HL-60 (cell line): Measurements from ENCODE around the gene TSPEAR.

Source experiments
- DNase-seq, 2 experiments: peaks; one replicate each; pipeline ENCODE4 v3.0.0-alpha.2; 2010 to 2020; ENCODE audit warnings: low read depth in 1 of 2, low spot score in 1 of 2
- H3K27ac ChIP-seq: fragments of 250-450 bp; sonication (Bioruptor Pico); replicated peaks from 2 replicates; pipeline ENCODE4 v1.5.1; 2020; ENCODE audit warnings: mild to moderate bottlenecking, moderate library complexity
- H3K27me3 ChIP-seq: fragments of 250-450 bp; sonication (Bioruptor Pico); 2 replicates; pipeline ENCODE4 v1.5.1; 2021; ENCODE audit warnings: mild to moderate bottlenecking, moderate library complexity; ENCODE audit not compliant: insufficient read depth, poor library complexity, severe bottlenecking
- H3K4me3 ChIP-seq: replicated peaks from 2 replicates; pipeline ENCODE4 v1.5.1; 2011; ENCODE audit warnings: mild to moderate bottlenecking, control low read depth, low read length; ENCODE audit not compliant: insufficient read depth
- CTCF ChIP-seq: IDR thresholded peaks from one replicate; pipeline ENCODE4 v1.5.1; 2011; ENCODE audit warnings: low read length, control low read depth, inconsistent platforms; ENCODE audit not compliant: insufficient read depth
- GABPA ChIP-seq: IDR thresholded peaks from 2 replicates; pipeline ENCODE4 v1.6.1; 2012; ENCODE audit warnings: low read depth
- POLR2AphosphoS5 ChIP-seq: IDR thresholded peaks from 2 replicates; pipeline ENCODE4 v1.6.1; 2012; ENCODE audit warnings: low read depth
- REST ChIP-seq: IDR thresholded peaks from 2 replicates; pipeline ENCODE4 v1.6.1; 2012; ENCODE audit warnings: low read depth; ENCODE audit not compliant: insufficient replicate concordance
- SPI1 ChIP-seq: IDR thresholded peaks from 2 replicates; pipeline ENCODE4 v1.6.1; 2012; ENCODE audit warnings: low read depth, mild to moderate bottlenecking, borderline replicate concordance

The TSPEAR gene

DNA sequence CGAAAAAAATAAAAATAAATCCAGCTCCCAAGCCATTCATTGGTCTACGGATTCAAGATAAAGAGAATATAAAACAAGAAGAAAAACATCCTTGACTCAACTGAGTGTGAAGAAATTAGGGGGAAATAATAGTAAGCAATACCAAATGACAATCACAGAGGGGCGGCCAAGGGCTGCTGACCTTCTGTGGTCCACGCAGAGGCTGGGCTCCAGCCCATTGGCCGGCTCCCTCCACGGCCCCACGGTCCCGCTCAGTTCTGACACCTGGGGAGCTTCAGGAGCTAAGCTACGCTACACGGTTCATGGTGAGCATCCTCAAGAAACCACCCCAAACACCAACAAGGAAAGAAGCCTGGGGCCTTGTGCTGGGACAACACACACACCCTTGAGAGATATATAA, 14.8 kb downstream of the TSPEAR start:
- no peak overlapping the region for H3K4me3 ChIP-seq
- peaks cover 26% of the 10 kb centered on the region for H3K27me3 ChIP-seq
- DNase-seq, result no peak
- no peak overlapping the region for H3K27ac ChIP-seq
- TF ChIP-seq SPI1 (no peak), POLR2AphosphoS5 (no peak), REST (no peak), GABPA (no peak), CTCF (no peak)

DNA sequence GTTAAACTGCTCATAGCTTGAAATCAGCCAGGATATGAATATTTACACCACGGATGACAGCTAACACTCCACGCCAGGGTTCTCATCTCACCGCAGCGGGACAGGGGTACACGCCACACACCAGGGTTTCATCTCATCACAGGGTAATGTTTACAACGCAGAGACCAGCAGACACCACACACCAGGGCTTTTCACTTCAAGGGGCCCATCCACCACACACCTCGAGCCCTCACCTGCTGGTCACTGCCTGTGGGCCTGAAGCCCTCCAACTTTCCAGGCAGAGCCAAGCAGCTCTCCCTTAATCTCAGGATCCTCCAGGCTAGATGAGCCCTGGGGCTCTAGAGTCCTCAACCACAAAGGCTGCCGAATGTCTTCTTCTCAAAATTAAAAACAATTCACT, 15.7 kb downstream of the TSPEAR start:
- TF ChIP-seq POLR2AphosphoS5, result no peak
- no peak for TF ChIP-seq CTCF
- no peak for TF ChIP-seq SPI1
- no peak for TF ChIP-seq GABPA
- TF ChIP-seq REST, result no peak
- no peak overlapping the region for H3K27ac ChIP-seq
- peaks cover 20% of the 10 kb centered on the region for H3K27me3 ChIP-seq

DNA sequence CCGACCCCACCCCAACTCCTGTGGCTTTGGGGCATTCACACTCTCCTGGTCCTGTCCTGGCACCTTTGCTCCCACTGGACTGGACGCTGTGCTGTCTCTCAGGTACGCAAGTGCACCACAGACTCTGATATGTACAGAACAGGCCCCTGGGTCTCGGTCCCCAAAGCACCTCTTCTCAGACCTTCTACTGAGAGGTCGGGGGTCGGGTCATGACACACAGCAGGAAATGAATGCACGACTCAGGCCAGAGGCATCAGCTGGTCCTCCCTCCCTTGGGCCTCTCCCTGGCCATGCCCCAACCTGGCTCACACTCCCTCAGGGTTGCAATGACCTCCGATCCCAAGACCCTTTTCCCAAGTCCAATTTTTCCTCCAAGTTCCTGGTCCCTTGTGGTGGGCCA, 16.2 kb downstream of the TSPEAR start:
- H3K27ac ChIP-seq, result no peak overlapping the region
- H3K27me3 ChIP-seq, result peaks cover 20% of the 10 kb centered on the region
- H3K4me3 ChIP-seq, result no peak overlapping the region
- TF ChIP-seq CTCF (no peak), GABPA (no peak), POLR2AphosphoS5 (no peak), REST (no peak), SPI1 (no peak)
- no peak for DNase-seq

More for the DNA sequence above, 15.7 kb downstream of the TSPEAR start:
- no peak overlapping the region for H3K4me3 ChIP-seq
- DNase-seq, result no peak
